Heart right ventricle (tissue), 16 donors: ENCODE measurements around the gene PPP6R3. TPM values are rescaled to one million over a fixed set of nuclear protein-coding genes. Genes with fewer than 3 reads are reported as not detected.

ENCODE experiments used
- ATAC-seq, 8 donors: fragments of 200-7000 bp; cut with Tn5 transposase; one replicate each; pipeline ENCODE4 v1.9.1; 2020; ENCODE audit warnings: mild to moderate bottlenecking in 8 of 8, moderate library complexity in 8 of 8, moderate number of reproducible peaks in 1 of 8
- DNase-seq, 2 donors: peaks; one replicate each; pipeline ENCODE4 v3.0.0-alpha.2; 2020
- H3K27ac ChIP-seq, 10 donors: fragments of 200-600 bp; sonication (generic) in 2 of 10; one replicate each; pipeline versions ENCODE4 v1.5.0 to v1.8.0; 2020 to 2022; ENCODE audit warnings: mild to moderate bottlenecking in 3 of 10
- H3K27me3 ChIP-seq, 7 donors: fragments of 200-600 bp; one replicate each; pipeline ENCODE4 v1.8.0; 2021 to 2022; ENCODE audit warnings: mild to moderate bottlenecking in 2 of 7
- H3K36me3 ChIP-seq, 9 donors: fragments of 200-600 bp; sonication (generic) in 1 of 9; one replicate each; pipeline versions ENCODE4 v1.5.0 to v1.8.0; 2020 to 2022; ENCODE audit warnings: mild to moderate bottlenecking in 2 of 9
- H3K4me1 ChIP-seq, 9 donors: fragments of 200-600 bp; sonication (generic) in 1 of 9; one replicate each; pipeline versions ENCODE4 v1.5.0 to v1.8.0; 2020 to 2022; ENCODE audit warnings: mild to moderate bottlenecking in 4 of 9
- H3K4me3 ChIP-seq, 10 donors: fragments of 200-600 bp; sonication (generic) in 2 of 10; one replicate each; pipeline versions ENCODE4 v1.5.0 to v1.8.0; 2020 to 2022; ENCODE audit warnings: mild to moderate bottlenecking in 7 of 10, moderate library complexity in 2 of 10
- H3K9me3 ChIP-seq, 11 donors: fragments of 200-600 bp in 10 of 11; sonication (generic) in 2 of 11; one replicate each; pipeline versions ENCODE4 v1.5.0 to v1.8.0; 2013 to 2022; ENCODE audit warnings: mild to moderate bottlenecking in 2 of 11, control low read depth in 1 of 11, moderate library complexity in 1 of 11
- CTCF ChIP-seq, 9 donors: fragments of 200-600 bp; sonication (generic) in 2 of 9; IDR thresholded peaks; one replicate each; pipeline versions ENCODE4 v1.5.0 to v1.8.0; 2021 to 2022; ENCODE audit warnings: antibody characterized with exemption in 9 of 9, mild to moderate bottlenecking in 5 of 9, moderate library complexity in 1 of 9
- WGBS, 2 donors: extraction: QIAGEN DNeasy Blood & Tissue Kit; methylation state at CpG; one replicate each; pipeline ENCODE4 v1.1.7; 2013; ENCODE audit warnings: inconsistent platforms in 1 of 2; 5-methylcytosine and 5-hydroxymethylcytosine counted together
- intact Hi-C, 10 donors: fragments of 100-400 bp; cut with DNase I; formaldehyde crosslinking; loops; one replicate each; pipeline versions ENCODE4 v1.11.1 to v1.14.2; 2022
- polyA plus RNA-seq, 2 donors: library from polyadenylated mRNA; stranded (reverse); fragments of 200-250 nt; gene quantifications; one replicate each; pipeline ENCODE4 v1.2.3, GENCODE V29; 2013
- total RNA-seq, 10 donors: library from RNA; stranded (reverse); fragmentation: NEBNext Ultra II Directional in 3 of 10; extraction: Animal tissue kit (Norgen Biotek cat#: 25700) in 3 of 10; gene quantifications; one replicate each; pipeline versions ENCODE4 v1.2.1 to v1.2.4, GENCODE V29; 2021 to 2023
- donor health status: Arrhythmogenic right ventricular cardiomyopathy.
- donor health status: ischemic (EF 13 %, LVEDD 7.1; RV severe dilation, severe dysfunction).
- donor health status: healthy with polysubstance abuse.
- donor health status: DM: no; HTN: yes; CAD: no.
- donor health status: DM: no; HTN: no; CAD: no.
- donor health status: ischemic (EF 25% LVEDD 6.9; RV normal size, moderate dysfunction).
- donor health status: ischemic (EF 25% LVEDD 5.7; RV mildly dilated, moderate dysfunction).
- donor health status: healthy.
- donor health status: DM: yes; HTN: yes; CAD: no.
- donor health status: Ischemic cardiomyopathy.
- donor health status: ischemic (EF 35%, LVEDD 5.7; RV mildly dilated, moderate dysfunction).
- donor health status: nonischemic (EF 11% LVEDD 7.7; RV severe dilation, severe dysfunction).
- donor health status: DM: yes; HTN: yes; CAD: no.
- donor health status: PGD.
- donor health status: ischemic (EF 29% LVEDD 5.4; RV normal size, mild dysfunction).
- donor health status: nonischemic (EF 23%, LVEDD 6.1; RV moderate dilation, normal function).

PPP6R3 gene
- total and polyA plus RNA-seq, 12 donors = 18.4 to 98.1 (median 80.8) TPM

GRCh38 chr11:68546555-68546954, 86.0 kb downstream of the PPP6R3 start:
- 78 to 79% methylated on average over 4 of the region's 4 CpGs for WGBS, 2 donors

GRCh38 chr11:68549789-68550484, 89.4 kb downstream of the PPP6R3 start:
- 67 to 69% methylated on average over 11 of the region's 11 CpGs for WGBS, 2 donors
- Histone ChIP-seq H3K36me3 (peaks cover 0 to 99% (median 23%) of the 10 kb centered on the region in 9 donors), H3K27ac (peak overlapping the region in 9 of 10 donors; percentile 4 to 73 (median 62)), H3K4me1 (peaks cover 7 to 81% (median 63%) of the 10 kb centered on the region in 9 donors), H3K27me3 (no peaks in the 10 kb centered on the region), H3K4me3 (no peak overlapping the region), H3K9me3 (no peaks in the 10 kb centered on the region)
- TF ChIP-seq CTCF (IDR thresholded peaks at IDR 0.05) = no peak
- ATAC-seq (peak in 6 of 8 donors; percentile 7 to 36 (median 20)), DNase-seq (peak in 1 of 2 donors; percentile 11)
- intact Hi-C loops = loop anchor here in 2 of 10 donors (5.0 to 10.0 kb wide), 3 partner anchors 38 to 88 kb away; partner anchors contain the start of gene PPP6R3 (in 2 of the 2)

More at GRCh38 chr11:68546555-68546954, 86.0 kb downstream of the PPP6R3 start:
- TF ChIP-seq CTCF (IDR thresholded peaks at IDR 0.05) = no peak
- Histone ChIP-seq H3K4me1 (peaks cover 7 to 99% (median 79%) of the 10 kb centered on the region in 9 donors), H3K4me3 (no peak overlapping the region), H3K36me3 (peaks cover 0 to 91% (median 10%) of the 10 kb centered on the region in 9 donors), H3K27me3 (no peaks in the 10 kb centered on the region), H3K27ac (peak overlapping the region in 9 of 10 donors; percentile 8 to 73 (median 32)), H3K9me3 (no peaks in the 10 kb centered on the region)
- intact Hi-C loops = loop anchor here in 2 of 10 donors (5.0 to 10.0 kb wide), 3 partner anchors 34 to 84 kb away; partner anchors contain the start of gene PPP6R3 (in 2 of the 2)
- ATAC-seq (peak in 4 of 8 donors; percentile 38 to 52 (median 46)), DNase-seq (no peak)

- peaks cover 7 to 80% (median 61%) of the 10 kb centered on the region in 9 donors for H3K4me1 ChIP-seq
- DNase-seq (peak in 1 of 2 donors; percentile 56), ATAC-seq (peak in 7 of 8 donors; percentile 39 to 78 (median 59))
- H3K27ac ChIP-seq = peak overlapping the region in 9 of 10 donors; percentile 4 to 73 (median 62)
- no peak overlapping the region for H3K4me3 ChIP-seq
- H3K36me3 ChIP-seq = peaks cover 0 to 99% (median 23%) of the 10 kb centered on the region in 9 donors
- TF ChIP-seq CTCF (IDR thresholded peaks at IDR 0.05) = no peak
- no peaks in the 10 kb centered on the region for H3K9me3 ChIP-seq
- no peaks in the 10 kb centered on the region for H3K27me3 ChIP-seq
- 31 to 44% methylated on average over 4 of the region's 4 CpGs for WGBS, 2 donors
- intact Hi-C loops = no loop called here
Observed at GRCh38 chr11:68550485-68550817, 89.9 kb downstream of the PPP6R3 start.

GRCh38 chr11:68551223-68551622, 90.7 kb downstream of the PPP6R3 start:
- 82 to 85% methylated on average over 7 of the region's 7 CpGs for WGBS, 2 donors
- no peak for TF ChIP-seq CTCF (IDR thresholded peaks at IDR 0.05)
- Histone ChIP-seq H3K27me3 (no peaks in the 10 kb centered on the region), H3K4me3 (no peak overlapping the region), H3K27ac (peak overlapping the region in 5 of 10 donors; percentile 49 to 73 (median 65)), H3K9me3 (no peaks in the 10 kb centered on the region), H3K4me1 (peaks cover 7 to 80% (median 53%) of the 10 kb centered on the region in 9 donors), H3K36me3 (peaks cover 0 to 98% (median 23%) of the 10 kb centered on the region in 9 donors)
- DNase-seq (no peak), ATAC-seq (no peak)
- intact Hi-C loops = no loop called here
